ENCODE measurements around the gene ZNF524.
"Not testable (repeated sequence)": the region's sequence is repeated elsewhere in the genome, so short reads cannot be mapped to it uniquely, and the experiment has no call there.

Gene ZNF524

GRCh38 chr19:55581823-55582223 lies 18.3 kb upstream of the ZNF524 start:
- DNase-seq, result no peak

GRCh38 chr19:55582284-55582683 lies 17.8 kb upstream of the ZNF524 start:
- not testable (repeated sequence) for DNase-seq

- not testable (repeated sequence) for DNase-seq
These were observed 16.2 kb upstream of the ZNF524 start for GRCh38 chr19:55583897-55584296.

GRCh38 chr19:55584871-55585270 lies 15.2 kb upstream of the ZNF524 start:
- no peak for DNase-seq

GRCh38 chr19:55585658-55586339 lies 14.3 kb upstream of the ZNF524 start:
- peak; percentile 30 for DNase-seq

- peak; percentile 90 for DNase-seq
These were observed 13.0 kb upstream of the ZNF524 start for GRCh38 chr19:55586976-55587668.

DNA sequence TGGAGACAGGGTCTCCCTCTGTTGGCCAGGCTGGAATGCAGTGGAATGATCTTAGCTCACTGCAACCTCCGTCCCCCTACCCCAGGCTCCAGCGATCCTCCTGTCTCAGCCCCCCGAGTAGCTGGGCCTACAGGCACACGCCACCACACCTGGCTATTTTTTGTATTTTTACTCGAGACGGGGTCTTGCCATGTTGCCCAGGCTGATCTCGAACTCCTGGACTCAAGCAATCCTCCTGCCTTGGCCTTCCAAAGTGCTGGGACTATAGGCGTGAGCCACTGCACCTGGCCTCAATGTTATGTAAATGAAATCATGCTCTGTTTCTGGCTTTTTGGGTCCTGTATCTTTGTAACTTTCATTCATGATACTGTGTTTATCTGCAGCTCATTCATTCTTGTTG lies 11.3 kb upstream of the ZNF524 start:
- no peak for DNase-seq

DNA sequence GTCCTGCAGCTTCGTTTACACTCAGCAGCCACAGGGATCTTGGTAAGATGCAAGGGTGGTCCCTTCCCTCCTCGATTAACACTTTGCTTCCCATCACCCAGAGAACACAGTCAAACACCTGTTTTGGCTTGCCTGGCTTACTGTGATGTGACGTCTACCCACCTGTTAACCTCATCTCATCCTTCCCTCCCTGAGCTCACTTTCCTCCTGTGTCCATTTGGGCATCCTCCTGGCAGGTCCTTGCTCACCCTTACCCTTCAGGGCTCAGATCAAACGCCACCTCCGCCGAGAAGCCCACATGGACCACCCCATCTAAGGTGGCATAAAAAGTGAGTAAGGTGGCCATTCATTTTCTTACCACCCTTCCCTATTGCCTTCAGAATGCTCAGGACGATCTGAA lies 10.0 kb upstream of the ZNF524 start:
- DNase-seq, result no peak

- no peak for DNase-seq
These were observed 9.5 kb upstream of the ZNF524 start for GRCh38 chr19:55590617-55591016.

DNA sequence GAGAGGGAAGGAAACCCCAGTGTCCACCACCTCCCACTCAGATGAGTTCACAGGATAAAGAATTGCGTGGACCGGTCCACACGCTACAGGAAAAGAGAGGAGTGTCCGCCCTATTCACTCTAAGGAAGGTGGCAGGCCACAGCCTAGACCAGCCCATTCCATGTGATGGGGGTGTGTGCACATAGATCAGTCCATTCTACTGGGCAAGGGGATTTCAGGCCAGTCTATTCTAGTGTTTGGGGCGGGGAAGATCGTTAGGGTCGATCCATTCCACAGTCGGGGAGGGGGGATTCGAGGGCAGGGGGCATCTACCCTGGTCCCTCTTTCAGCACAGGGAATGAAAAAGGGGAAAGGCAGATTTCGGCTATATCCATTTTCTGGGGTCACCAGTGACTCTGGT lies 8.5 kb upstream of the ZNF524 start:
- no peak for DNase-seq

DNA sequence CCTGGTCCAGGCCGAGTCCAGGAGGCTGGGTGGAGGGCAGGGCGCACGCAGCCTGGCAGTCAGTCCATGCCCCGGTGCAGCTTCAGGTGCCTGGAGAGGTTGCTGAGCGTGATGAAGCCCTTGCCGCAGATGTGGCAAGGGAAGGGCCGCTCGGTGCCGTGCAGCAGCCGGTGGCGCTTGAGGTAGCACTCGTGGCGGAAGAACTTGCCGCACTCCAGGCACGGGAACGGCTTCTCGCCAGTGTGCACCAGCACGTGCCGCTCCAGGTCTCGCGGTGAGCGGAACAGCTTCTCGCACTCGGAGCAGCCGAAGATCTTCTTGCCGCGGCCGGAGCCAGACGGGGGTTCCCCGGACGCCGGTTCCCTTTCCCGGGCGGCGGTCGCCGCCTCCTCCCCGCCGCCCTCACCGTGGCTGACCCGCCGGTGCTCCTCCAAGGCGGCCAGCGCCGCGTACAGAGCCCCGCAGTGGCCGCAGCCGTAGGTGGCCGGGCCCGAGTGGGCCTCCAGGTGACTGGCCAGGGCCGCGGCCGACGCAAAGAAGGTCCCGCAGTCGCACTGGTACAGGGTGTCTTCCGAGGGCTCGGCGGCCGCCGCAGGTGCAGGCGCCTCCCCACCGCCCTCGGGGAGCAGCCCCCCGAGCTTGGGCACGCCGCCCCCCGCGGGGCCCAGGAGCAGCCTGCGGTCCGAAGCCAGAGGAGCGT lies 7.5 kb upstream of the ZNF524 start:
- no peak for DNase-seq

- no peak for DNase-seq
These were observed 6.9 kb upstream of the ZNF524 start for GRCh38 chr19:55593096-55593772.

DNA sequence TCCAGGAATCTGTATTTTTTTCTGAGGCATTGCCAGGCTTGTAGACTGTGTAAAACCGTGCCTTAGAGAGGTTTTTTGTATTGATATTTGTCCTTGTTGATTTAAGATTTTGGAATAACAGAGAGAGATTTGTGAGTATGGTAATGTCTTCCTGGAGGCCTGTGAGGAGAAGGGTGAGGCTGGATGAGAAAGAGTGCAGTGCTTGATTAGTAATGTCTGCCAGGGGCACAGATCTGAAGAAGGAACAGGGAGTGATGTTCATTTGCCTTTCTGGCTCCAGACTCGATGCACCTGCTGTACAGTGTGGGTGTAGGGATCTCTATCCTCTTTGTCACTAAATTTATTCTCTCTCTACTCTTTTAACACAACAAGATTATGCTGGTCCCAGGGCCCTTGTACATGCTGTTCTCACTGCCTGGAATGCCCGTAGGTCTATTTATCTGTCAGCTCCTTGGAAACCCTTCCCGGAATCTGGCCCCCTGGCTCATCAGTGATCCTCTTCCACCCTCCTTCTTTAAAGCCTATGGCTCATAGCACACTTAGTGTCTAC lies 5.0 kb upstream of the ZNF524 start:
- no peak for DNase-seq

DNA sequence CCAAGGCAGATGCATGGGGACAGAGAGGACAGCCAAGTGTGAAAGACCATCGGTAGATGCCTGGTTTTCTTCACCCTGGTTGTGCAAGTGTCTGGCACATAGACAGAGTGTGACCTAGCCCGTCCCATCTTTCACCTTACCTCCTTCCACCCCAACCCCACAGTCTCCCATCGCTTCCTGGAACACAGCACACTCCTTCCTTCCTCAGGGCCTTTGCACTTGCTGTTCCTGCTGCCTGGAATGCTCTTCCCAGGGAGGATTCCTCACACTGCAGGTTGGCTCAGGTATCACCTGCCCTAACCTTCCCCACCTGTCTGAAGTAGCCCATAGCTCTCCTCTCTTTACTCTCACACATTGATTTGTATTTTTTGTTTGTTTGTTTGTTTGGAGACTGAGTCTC lies 3.8 kb upstream of the ZNF524 start:
- no peak for DNase-seq

GRCh38 chr19:55597501-55597921 lies 2.6 kb upstream of the ZNF524 start:
- DNase-seq, result no peak

- no peak for DNase-seq
These were observed 2.1 kb upstream of the ZNF524 start for GRCh38 chr19:55598034-55598433.

GRCh38 chr19:55598719-55599467 lies 1.2 kb upstream of the ZNF524 start:
- peak; percentile 88 for DNase-seq

DNA sequence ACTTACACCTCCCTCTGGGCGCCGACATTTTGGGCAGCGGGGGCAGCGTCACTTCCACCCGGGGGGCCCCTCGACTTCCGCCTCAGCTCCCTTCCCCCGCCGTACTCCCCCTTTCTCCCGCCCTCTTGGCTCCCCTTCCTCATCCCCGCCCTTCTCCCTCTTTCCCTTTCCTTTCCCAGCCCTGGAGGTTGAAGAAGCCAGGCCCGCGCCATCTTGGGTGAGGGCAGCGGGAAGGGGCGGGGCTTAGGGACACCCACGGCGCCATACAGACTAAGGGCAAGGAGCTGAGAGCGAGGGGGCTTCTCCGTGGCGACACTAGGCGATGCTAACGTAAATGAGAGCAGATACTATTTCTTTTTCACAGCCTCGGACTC lies 633 bp upstream of the ZNF524 start, which contains the start of gene FIZ1:
TSS of gene FIZ1 (minus strand) at position 50 of the 374 bp plus-strand sequence. CDS start 1,652 bp downstream, outside the sequence.
- peak; percentile 95 for DNase-seq

GRCh38 chr19:55600662-55601028 lies 557 bp downstream of the ZNF524 start:
- DNase-seq, result no peak

DNA sequence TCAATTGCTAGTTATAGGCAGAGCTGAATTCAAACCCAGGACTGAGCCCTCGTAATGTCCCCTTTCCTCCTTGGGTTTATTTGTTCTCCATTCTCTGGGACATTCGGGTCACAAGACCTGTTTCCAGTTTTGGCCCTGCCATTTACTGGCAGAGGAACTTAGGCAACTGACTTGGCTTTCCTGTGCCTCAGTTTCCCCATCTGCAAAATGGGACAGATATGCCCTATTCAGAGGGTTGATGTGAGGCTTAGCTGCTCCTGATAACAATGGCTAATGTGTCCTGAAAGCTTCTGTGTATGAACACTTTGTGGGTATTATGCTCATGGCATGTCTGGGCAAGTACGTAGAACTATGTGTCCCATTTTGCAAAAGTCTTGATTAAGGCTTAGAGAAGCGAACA lies 996 bp downstream of the ZNF524 start:
- no peak for DNase-seq

DNA sequence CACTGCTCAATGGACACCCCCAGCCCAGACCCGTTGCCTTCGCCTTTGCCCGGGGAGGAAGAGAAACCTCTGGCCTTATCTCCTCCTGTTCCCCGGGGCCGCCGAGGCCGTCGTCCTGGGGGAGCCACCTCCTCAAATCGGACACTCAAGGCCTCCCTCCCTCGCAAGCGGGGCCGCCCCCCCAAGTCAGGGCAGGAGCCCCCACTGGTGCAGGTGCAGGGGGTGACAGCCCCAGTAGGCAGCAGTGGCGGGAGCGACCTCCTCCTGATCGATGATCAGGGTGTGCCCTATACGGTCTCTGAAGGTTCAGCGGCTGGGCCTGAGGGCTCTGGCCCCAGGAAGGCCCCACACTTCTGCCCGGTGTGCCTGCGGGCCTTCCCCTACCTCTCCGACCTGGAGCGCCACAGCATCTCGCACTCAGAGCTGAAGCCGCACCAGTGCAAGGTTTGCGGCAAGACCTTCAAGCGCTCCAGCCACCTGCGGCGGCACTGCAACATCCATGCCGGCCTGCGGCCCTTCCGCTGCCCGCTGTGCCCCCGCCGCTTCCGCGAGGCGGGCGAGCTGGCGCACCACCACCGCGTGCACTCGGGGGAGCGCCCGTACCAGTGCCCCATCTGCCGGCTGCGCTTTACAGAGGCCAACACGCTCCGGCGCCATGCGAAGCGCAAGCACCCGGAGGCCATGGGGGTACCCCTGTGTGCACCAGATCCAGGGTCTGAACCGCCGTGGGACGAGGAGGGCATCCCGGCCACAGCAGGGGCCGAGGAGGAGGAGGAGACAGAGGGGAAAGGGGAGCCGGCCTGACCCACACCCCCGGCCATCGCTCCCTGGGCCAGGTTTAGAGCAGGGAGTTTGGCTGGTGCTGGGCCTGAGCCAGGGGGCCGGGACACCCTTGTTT lies 2.3 kb downstream of the ZNF524 start:
- DNase-seq, result no peak
